Keratinocyte (primary cell): ENCODE measurements around the gene PRKCA. TPM values are rescaled to one million over a fixed set of nuclear protein-coding genes. Genes with fewer than 3 reads are reported as not detected.

Source experiments
- DNase-seq: peaks from one replicate; pipeline ENCODE4 v3.0.0-alpha.2; 2011; ENCODE audit warnings: low read depth, missing footprints, low spot score
- FAIRE-seq: peaks from 2 replicates; lab custom pipeline; 2011; peaks lifted over from hg19 to GRCh38; lab: Jason Lieb, UNC
- H2AFZ ChIP-seq: 2 replicates; pipeline ENCODE4 v1.6.0; 2012; ENCODE audit warnings: low read length, control low read depth, inconsistent platforms; ENCODE audit not compliant: control insufficient read depth
- H3K27ac ChIP-seq: 2 replicates; pipeline ENCODE4 v1.5.1; 2011; ENCODE audit warnings: low read length; ENCODE audit not compliant: control insufficient read depth, insufficient read depth
- H3K27me3 ChIP-seq: 3 replicates; pipeline ENCODE4 v1.6.0; 2011; ENCODE audit warnings: low read length; ENCODE audit not compliant: control insufficient read depth, insufficient read depth; ENCODE audit errors: extremely low read depth
- H3K36me3 ChIP-seq, 2 experiments: 2 replicates in 1 of 2; 3 replicates in 1 of 2; pipeline ENCODE4 v1.5.1; 2011; ENCODE audit warnings: low read length in 2 of 2, mild to moderate bottlenecking in 1 of 2; ENCODE audit not compliant: control insufficient read depth in 2 of 2, insufficient read depth in 2 of 2; ENCODE audit errors: extremely low read depth in 1 of 2
- H3K4me1 ChIP-seq: 3 replicates; pipeline ENCODE4 v1.5.1; 2011; ENCODE audit warnings: low read length; ENCODE audit not compliant: control insufficient read depth, insufficient read depth; ENCODE audit errors: extremely low read depth
- H3K4me2 ChIP-seq: 3 replicates; pipeline ENCODE4 v1.6.0; 2011; ENCODE audit warnings: low read depth, low read length; ENCODE audit not compliant: control insufficient read depth, insufficient read depth; ENCODE audit errors: extremely low read depth
- H3K4me3 ChIP-seq, 3 experiments: fragments of 200-600 bp in 1 of 3; sonication (generic) in 1 of 3; 2 replicates in 2 of 3; 3 replicates in 1 of 3; pipeline ENCODE4 v1.5.1; 2011 to 2016; ENCODE audit warnings: low read length in 3 of 3, mild to moderate bottlenecking in 3 of 3, control low read depth in 2 of 3, inconsistent platforms in 1 of 3, low read depth in 1 of 3, mixed read lengths in 1 of 3, mixed run types in 1 of 3, moderate library complexity in 1 of 3; ENCODE audit not compliant: control insufficient read depth in 2 of 3, insufficient read depth in 2 of 3; ENCODE audit errors: extremely low read depth in 1 of 3
- H3K79me2 ChIP-seq: 2 replicates; pipeline ENCODE4 v1.6.0; 2012; ENCODE audit warnings: low read length; ENCODE audit not compliant: control insufficient read depth, insufficient read depth
- H3K9ac ChIP-seq: 3 replicates; pipeline ENCODE4 v1.6.0; 2011; ENCODE audit warnings: low read length; ENCODE audit not compliant: control insufficient read depth, insufficient read depth; ENCODE audit errors: extremely low read depth
- H3K9me1 ChIP-seq: 3 replicates; pipeline ENCODE4 v1.6.0; 2011; ENCODE audit warnings: low read length; ENCODE audit not compliant: control insufficient read depth, insufficient read depth; ENCODE audit errors: extremely low read depth
- H3K9me3 ChIP-seq: 2 replicates; pipeline ENCODE4 v1.5.1; 2012; ENCODE audit warnings: low read depth, low read length; ENCODE audit not compliant: control insufficient read depth
- H4K20me1 ChIP-seq: 3 replicates; pipeline ENCODE4 v1.6.0; 2011; ENCODE audit warnings: low read length; ENCODE audit not compliant: control insufficient read depth, insufficient read depth; ENCODE audit errors: extremely low read depth
- CTCF ChIP-seq, 3 experiments: IDR thresholded peaks in 1 of 3; conservative IDR thresholded peaks in 1 of 3; optimal IDR thresholded peaks in 1 of 3; 2 replicates in 2 of 3; 3 replicates in 1 of 3; pipeline versions ENCODE3 to v1.5.1; 2011; ENCODE audit warnings: low read length in 3 of 3, mild to moderate bottlenecking in 3 of 3, moderate library complexity in 2 of 3, control low read depth in 1 of 3, inconsistent platforms in 1 of 3; ENCODE audit not compliant: insufficient read depth in 2 of 3; ENCODE audit errors: extremely low read depth in 1 of 3
- EZH2 ChIP-seq: IDR thresholded peaks from one replicate; pipeline ENCODE4 v1.6.1; 2012; ENCODE audit warnings: inconsistent platforms, mild to moderate bottlenecking, low read length, moderate library complexity
- dilution Hi-C: fragments of 300-500 bp; cut with MboI; formaldehyde crosslinking; loops from one replicate; pipeline ENCODE4 v1.7.0; 2020; ENCODE audit warnings: low sequenced_read_pairs; ENCODE audit not compliant: extremely low pct_ligation_motif_present
- polyA plus RNA-seq, 5 experiments: library from polyadenylated mRNA; depleted of rRNA in 3 of 5; stranded (reverse) in 3 of 5; stranded (forward) in 1 of 5; unstranded in 1 of 5; fragments of >200 nt; gene quantifications; 1 replicate in 1 of 5; 2 replicates in 3 of 5; 3 replicates in 1 of 5; pipeline versions ENCODE4 v1.2.1 to v1.2.3, GENCODE V29; 2011 to 2012; ENCODE audit warnings: missing spikeins in 2 of 5, low read depth in 1 of 5, low replicate concordance in 1 of 5

PRKCA gene
- polyA plus RNA-seq, 1 donor (not counting 4 experiments of a cell fraction or from before 2014, with no cell fraction given), result 3.6 TPM

GRCh38 chr17:66691644-66692420 is 389.4 kb downstream of the PRKCA start:
- H3K4me3 ChIP-seq, result no peak overlapping the region
- H2AFZ ChIP-seq, result no peak overlapping the region
- peaks cover 0 to 3% of the 10 kb centered on the region in 2 experiments for H3K36me3 ChIP-seq
- no peaks in the 10 kb centered on the region for H3K9me1 ChIP-seq
- H3K4me2 ChIP-seq, result no peak overlapping the region
- FAIRE-seq (no peak), DNase-seq (no peak)
- H3K79me2 ChIP-seq, result no peaks in the 10 kb centered on the region
- no peak overlapping the region for H3K27ac ChIP-seq
- dilution Hi-C loops, result no loop called here
- H3K27me3 ChIP-seq, result no peaks in the 10 kb centered on the region
- H3K9me3 ChIP-seq, result no peaks in the 10 kb centered on the region
- no peak overlapping the region for H3K9ac ChIP-seq
- no peaks in the 10 kb centered on the region for H3K4me1 ChIP-seq
- TF ChIP-seq CTCF (optimal IDR thresholded peaks at IDR 0.05 in 1 of 3, IDR thresholded peaks at IDR 0.05 in 1 of 3, conservative IDR thresholded peaks at IDR 0.05 in 1 of 3; ENCODE audit: extremely low read depth in 1 of 3, insufficient read depth in 2 of 3, low read length in 3 of 3), result no peak
- TF ChIP-seq EZH2, result no peak
- H4K20me1 ChIP-seq, result no peaks in the 10 kb centered on the region

- H3K27ac ChIP-seq, result no peak overlapping the region
- DNase-seq, result no peak
- H4K20me1 ChIP-seq, result no peaks in the 10 kb centered on the region
- H3K4me2 ChIP-seq, result no peak overlapping the region
- no peaks in the 10 kb centered on the region for H3K4me1 ChIP-seq
- no peaks in the 10 kb centered on the region for H3K9me3 ChIP-seq
- H3K36me3 ChIP-seq, result peaks cover 0 to 3% of the 10 kb centered on the region in 2 experiments
- no peak for FAIRE-seq
- no peaks in the 10 kb centered on the region for H3K9me1 ChIP-seq
- TF ChIP-seq CTCF (optimal IDR thresholded peaks at IDR 0.05 in 1 of 3, IDR thresholded peaks at IDR 0.05 in 1 of 3, conservative IDR thresholded peaks at IDR 0.05 in 1 of 3; ENCODE audit: extremely low read depth in 1 of 3, insufficient read depth in 2 of 3, low read length in 3 of 3) (no peak), EZH2 (no peak)
- H3K9ac ChIP-seq, result no peak overlapping the region
- no peak overlapping the region for H2AFZ ChIP-seq
- H3K27me3 ChIP-seq, result no peaks in the 10 kb centered on the region
- no peak overlapping the region for H3K4me3 ChIP-seq
- dilution Hi-C loops, result no loop called here
- no peaks in the 10 kb centered on the region for H3K79me2 ChIP-seq
These were observed 389.9 kb downstream of the PRKCA start for GRCh38 chr17:66692421-66692690.
